ENCODE measurements around the gene TRPV6.

TRPV6 gene

DNA sequence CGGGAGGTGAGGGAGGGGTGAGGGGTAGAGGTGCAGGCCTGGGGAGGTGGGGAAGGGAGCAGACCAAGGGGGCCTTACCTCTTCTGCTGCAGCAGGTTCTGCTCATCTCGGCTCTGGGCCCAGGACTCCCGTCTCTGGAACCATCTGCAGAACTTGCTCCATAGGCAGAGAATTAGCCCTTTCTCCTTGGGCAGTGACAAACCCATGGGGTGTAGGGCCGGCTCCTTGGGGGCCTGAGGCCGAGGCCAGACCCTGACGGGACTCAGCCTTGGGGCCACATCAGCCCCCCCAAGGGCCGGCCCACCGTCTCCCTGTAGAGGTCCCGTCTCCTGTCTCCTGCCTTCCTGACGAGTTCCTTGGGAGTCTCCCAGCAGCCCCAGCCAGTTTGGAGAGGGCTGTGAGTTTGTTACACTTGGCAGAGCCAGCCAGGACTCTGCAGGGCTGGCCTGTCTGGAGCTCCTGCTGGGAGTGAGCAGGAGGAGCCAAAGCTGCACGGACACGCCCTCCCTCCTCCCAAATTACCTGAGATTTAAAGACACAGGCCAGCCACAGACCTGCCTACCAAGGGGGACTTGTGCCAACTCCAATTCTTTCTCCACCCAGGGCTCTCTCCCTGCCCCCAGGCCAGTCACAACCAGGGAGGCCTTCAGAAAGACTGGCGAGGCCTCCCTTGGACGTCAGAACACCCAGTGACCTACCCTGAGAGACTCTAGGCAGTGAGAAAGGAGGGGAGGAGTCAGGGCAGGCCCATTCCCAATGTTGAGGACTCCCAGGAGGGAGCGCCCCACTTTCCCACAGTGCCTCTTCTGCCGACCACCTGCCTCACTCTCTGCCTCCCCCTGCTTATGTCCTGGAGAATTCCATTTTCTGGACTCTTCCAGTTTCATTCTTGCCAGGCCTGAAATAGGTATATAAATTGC is at the start of gene TRPV6:
Gene TRPV6 (minus strand): TSS at position 435 of the 920 bp plus-strand sequence.
- H3K9me3 ChIP-seq (ENCODE audit: insufficient read depth, low read length) = no peaks in the 10 kb centered on the region
- no peak within 1 kb of the TSS for H2AFZ ChIP-seq (ENCODE audit: low read depth, low read length, severe bottlenecking)
- no peak within 1 kb of the TSS for H3K27ac ChIP-seq (ENCODE audit: low read depth, low read length)
- TF ChIP-seq CTCF (IDR thresholded peaks at IDR 0.05; ENCODE audit: insufficient read depth, low read length, poor library complexity, severe bottlenecking) (no peak), EZH2phosphoT487 (conservative IDR thresholded peaks at IDR 0.05; ENCODE audit: low read length) (no peak)
- no peaks in the 10 kb centered on the region for H3K79me2 ChIP-seq (ENCODE audit: insufficient read depth, low read length)
- no peaks in the 10 kb centered on the region for H3K27me3 ChIP-seq (ENCODE audit: low read length)
- no peaks in the 10 kb centered on the region for H3K36me3 ChIP-seq (ENCODE audit: low read length)
- no peaks in the 10 kb centered on the region for H4K20me1 ChIP-seq (ENCODE audit: low read depth, low read length)
- no peaks in the 10 kb centered on the region for H3K9me2 ChIP-seq (replicated peaks; ENCODE audit: insufficient read depth, low read length)
- H3K9ac ChIP-seq (ENCODE audit: low read length) = no peak within 1 kb of the TSS
- no peak within 1 kb of the TSS for H3K4me3 ChIP-seq (ENCODE audit: insufficient read depth, low read length, poor library complexity, severe bottlenecking)
- no peaks in the 10 kb centered on the region for H3F3A ChIP-seq (ENCODE audit: insufficient read depth)
- no peak within 1 kb of the TSS for H3K4me2 ChIP-seq (ENCODE audit: low read depth, low read length, poor library complexity, severe bottlenecking)

DNA sequence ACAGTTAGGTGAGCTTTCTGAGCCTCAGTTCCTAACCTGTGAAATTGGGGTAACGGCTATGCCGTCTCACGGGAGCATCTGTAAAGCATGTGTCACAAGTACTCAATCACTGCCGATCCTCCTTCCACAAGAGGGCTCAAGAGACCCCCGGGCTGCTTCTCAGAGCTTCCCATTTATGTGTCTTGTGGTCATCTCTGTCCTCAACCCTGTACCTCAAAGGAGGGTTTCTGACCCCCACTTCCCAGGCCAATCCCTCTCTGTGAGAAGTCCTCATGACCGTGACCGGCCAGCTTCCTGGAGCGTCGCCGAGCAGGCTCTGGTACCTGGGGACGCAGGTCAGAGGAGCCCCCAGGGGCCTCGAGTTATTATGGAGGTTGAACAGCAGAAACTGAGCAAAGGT is 48.5 kb upstream of the TRPV6 start:
- no peaks in the 10 kb centered on the region for H3K9me2 ChIP-seq (replicated peaks; ENCODE audit: insufficient read depth, low read length)
- no peaks in the 10 kb centered on the region for H3K27me3 ChIP-seq (ENCODE audit: low read length)
- H3K36me3 ChIP-seq (ENCODE audit: low read length) = no peaks in the 10 kb centered on the region
- no peak overlapping the region for H3K27ac ChIP-seq (ENCODE audit: low read depth, low read length)
- no peaks in the 10 kb centered on the region for H3K79me2 ChIP-seq (ENCODE audit: insufficient read depth, low read length)
- H3K9ac ChIP-seq (ENCODE audit: low read length) = no peak overlapping the region
- H3K4me3 ChIP-seq (ENCODE audit: insufficient read depth, low read length, poor library complexity, severe bottlenecking) = no peak overlapping the region
- H3F3A ChIP-seq (ENCODE audit: insufficient read depth) = no peaks in the 10 kb centered on the region
- H4K20me1 ChIP-seq (ENCODE audit: low read depth, low read length) = no peaks in the 10 kb centered on the region
- no peak overlapping the region for H3K4me2 ChIP-seq (ENCODE audit: low read depth, low read length, poor library complexity, severe bottlenecking)
- no peak overlapping the region for H2AFZ ChIP-seq (ENCODE audit: low read depth, low read length, severe bottlenecking)
- H3K9me3 ChIP-seq (ENCODE audit: insufficient read depth, low read length) = no peaks in the 10 kb centered on the region
- TF ChIP-seq EZH2phosphoT487 (conservative IDR thresholded peaks at IDR 0.05; ENCODE audit: low read length) = no peak
- TF ChIP-seq CTCF (IDR thresholded peaks at IDR 0.05; ENCODE audit: insufficient read depth, low read length, poor library complexity, severe bottlenecking) = no peak

DNA sequence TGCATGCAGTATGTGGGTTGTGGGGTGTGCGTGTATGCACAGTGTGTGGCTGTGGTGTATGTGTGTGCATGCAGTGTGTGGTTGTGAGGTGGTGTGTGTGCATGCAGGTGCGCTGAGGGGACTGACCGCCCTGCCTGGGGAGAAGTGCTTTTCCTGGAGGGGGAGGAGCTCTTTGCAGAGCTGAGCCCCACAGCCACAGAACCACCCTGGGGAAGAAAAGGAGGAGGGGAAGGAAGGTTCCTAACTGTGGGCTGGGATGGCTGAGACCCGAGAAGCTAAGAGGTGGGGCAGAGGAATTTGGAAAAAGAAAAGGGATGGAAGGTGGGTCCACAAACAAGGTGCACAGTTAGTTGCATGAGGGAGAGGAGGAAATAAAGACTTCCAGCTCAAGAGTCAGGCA is 48.1 kb upstream of the TRPV6 start, which contains the start of gene TRPV5:
Gene TRPV5 (minus strand): TSS at position 123 of the 400 bp plus-strand sequence. CDS start 287 bp downstream, outside the sequence.
- Histone ChIP-seq H3K9me2 (replicated peaks; ENCODE audit: insufficient read depth, low read length) (no peaks in the 10 kb centered on the region), H3K27ac (ENCODE audit: low read depth, low read length) (no peak within 1 kb of the TSS), H3K79me2 (ENCODE audit: insufficient read depth, low read length) (no peaks in the 10 kb centered on the region), H3K9me3 (ENCODE audit: insufficient read depth, low read length) (no peaks in the 10 kb centered on the region), H3K4me3 (ENCODE audit: insufficient read depth, low read length, poor library complexity, severe bottlenecking) (no peak within 1 kb of the TSS), H3K27me3 (ENCODE audit: low read length) (no peaks in the 10 kb centered on the region), H3F3A (ENCODE audit: insufficient read depth) (no peaks in the 10 kb centered on the region), H2AFZ (ENCODE audit: low read depth, low read length, severe bottlenecking) (no peak within 1 kb of the TSS), H3K4me2 (ENCODE audit: low read depth, low read length, poor library complexity, severe bottlenecking) (no peak within 1 kb of the TSS), H4K20me1 (ENCODE audit: low read depth, low read length) (no peaks in the 10 kb centered on the region), H3K9ac (ENCODE audit: low read length) (no peak within 1 kb of the TSS), H3K36me3 (ENCODE audit: low read length) (no peaks in the 10 kb centered on the region)
- TF ChIP-seq CTCF (IDR thresholded peaks at IDR 0.05; ENCODE audit: insufficient read depth, low read length, poor library complexity, severe bottlenecking) (no peak), EZH2phosphoT487 (conservative IDR thresholded peaks at IDR 0.05; ENCODE audit: low read length) (no peak)
